OCI-LY3 (cell line): ENCODE measurements around the gene NPHP1.

Experiments used
- H2AFZ ChIP-seq: fragments of 200-600, 300-600 bp; shearing (Covaris generic); 2 replicates; pipeline ENCODE4 v1.6.0; 2014; ENCODE audit warnings: antibody characterized with exemption, low read depth, low read length
- H3K27ac ChIP-seq: fragments of 200-600, 300-600 bp; sonication (generic); 2 replicates; pipeline ENCODE4 v1.5.1; 2014; ENCODE audit warnings: mild to moderate bottlenecking, low read length, moderate library complexity, mixed read lengths
- H3K27me3 ChIP-seq: fragments of 200-600, 300-600 bp; sonication (generic); 2 replicates; pipeline ENCODE4 v1.6.1; 2014; ENCODE audit warnings: low read depth, low read length, mixed read lengths
- H3K36me3 ChIP-seq: fragments of 200-600, 300-600 bp; sonication (generic); replicated peaks from 2 replicates; pipeline ENCODE3; 2014; ENCODE audit warnings: low read depth, low read length, mixed read lengths
- H3K4me1 ChIP-seq: fragments of 300-600, 200-600 bp; sonication (generic); 2 replicates; pipeline ENCODE4 v1.6.1; 2014; ENCODE audit warnings: low read length, mixed read lengths
- H3K4me2 ChIP-seq: fragments of 200-600, 300-600 bp; sonication (generic); 2 replicates; pipeline ENCODE4 v1.6.1; 2014; ENCODE audit warnings: low read length, mixed read lengths
- H3K4me3 ChIP-seq: fragments of 300-600, 200-600 bp; sonication (generic); 2 replicates; pipeline ENCODE4 v1.5.1; 2014; ENCODE audit warnings: antibody characterized with exemption, mild to moderate bottlenecking, low read length, moderate library complexity
- H3K79me2 ChIP-seq: fragments of 300-600, 200-600 bp; shearing (Covaris generic); 2 replicates; pipeline ENCODE4 v1.6.1; 2014; ENCODE audit warnings: mild to moderate bottlenecking, low read length, mixed read lengths
- H3K9ac ChIP-seq: fragments of 300-600, 200-600 bp; shearing (Covaris generic); 2 replicates; pipeline ENCODE4 v1.6.0; 2014; ENCODE audit warnings: mild to moderate bottlenecking, low read length, moderate library complexity
- H3K9me3 ChIP-seq: fragments of 200-600, 300-600 bp; shearing (Covaris generic); 2 replicates; pipeline ENCODE4 v1.6.1; 2014; ENCODE audit warnings: low read length, mixed read lengths; ENCODE audit not compliant: insufficient read depth
- H4K20me1 ChIP-seq: fragments of 200-600, 300-600 bp; sonication (generic); 2 replicates; pipeline ENCODE4 v1.6.1; 2016; ENCODE audit warnings: low read length, mixed read lengths; ENCODE audit not compliant: insufficient read depth
- EZH2phosphoT487 ChIP-seq: fragments of 200-600 bp; shearing (Covaris generic); IDR thresholded peaks from 2 replicates; pipeline ENCODE4 v1.6.1; 2018; ENCODE audit warnings: antibody characterized with exemption, mixed run types, low read depth
- TF ChIP-seq, protein P1 (sequence below): fragments of 200-600, 300-600 bp; sonication (generic); IDR thresholded peaks from 2 replicates; pipeline ENCODE4 v1.5.1; 2014; ENCODE audit warnings: antibody characterized with exemption, low read length, low read depth

Gene NPHP1

DNA sequence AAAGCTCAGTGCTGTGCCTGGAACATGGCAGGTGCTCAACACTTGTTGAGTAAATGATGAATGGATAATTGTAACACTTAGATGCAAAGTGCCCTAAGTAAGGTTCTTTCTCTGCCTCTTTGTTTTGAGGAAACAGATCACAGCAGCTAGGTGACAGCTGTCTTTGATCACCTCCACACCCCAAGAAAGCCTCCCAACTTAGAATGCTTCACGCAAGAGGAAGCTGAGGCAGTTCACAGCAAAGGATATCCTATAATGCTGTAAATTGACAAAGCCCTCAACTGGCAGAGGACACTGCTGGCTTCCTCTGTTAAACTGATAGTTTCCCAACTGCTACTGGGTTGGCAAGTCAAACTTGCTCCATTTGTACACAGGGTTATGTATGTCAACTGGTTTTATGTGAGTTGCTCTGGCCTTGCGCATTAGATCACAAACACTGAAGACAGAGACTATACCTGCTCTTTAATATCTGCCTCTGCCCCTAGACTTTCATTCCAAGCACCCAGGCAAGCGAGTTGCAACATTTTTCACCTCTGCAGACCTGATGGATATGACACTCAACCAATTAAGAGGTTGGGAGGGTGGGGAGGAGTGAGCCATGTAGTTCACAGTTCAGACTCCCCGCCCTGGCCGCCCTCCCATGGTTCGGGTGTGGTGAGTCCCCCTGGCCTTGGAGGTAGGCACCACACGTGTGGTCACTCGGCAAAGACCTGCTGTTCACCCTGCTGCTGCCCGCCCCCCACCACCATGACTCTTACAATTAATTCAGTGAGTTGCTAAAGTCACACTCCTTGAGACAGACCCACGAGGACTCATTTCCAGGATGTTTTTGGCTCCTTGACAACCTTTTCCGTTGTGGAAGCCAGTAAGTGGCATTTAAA is 84.4 kb downstream of the NPHP1 start:
- H3K27ac ChIP-seq: no peak overlapping the region
- no peaks in the 10 kb centered on the region for H3K4me1 ChIP-seq
- no peak overlapping the region for H3K9ac ChIP-seq
- no peaks in the 10 kb centered on the region for H3K9me3 ChIP-seq
- H3K79me2 ChIP-seq: no peaks in the 10 kb centered on the region
- H3K4me3 ChIP-seq: no peak overlapping the region
- H3K4me2 ChIP-seq: no peak overlapping the region
- H4K20me1 ChIP-seq: no peaks in the 10 kb centered on the region
- TF ChIP-seq, protein P1, sequence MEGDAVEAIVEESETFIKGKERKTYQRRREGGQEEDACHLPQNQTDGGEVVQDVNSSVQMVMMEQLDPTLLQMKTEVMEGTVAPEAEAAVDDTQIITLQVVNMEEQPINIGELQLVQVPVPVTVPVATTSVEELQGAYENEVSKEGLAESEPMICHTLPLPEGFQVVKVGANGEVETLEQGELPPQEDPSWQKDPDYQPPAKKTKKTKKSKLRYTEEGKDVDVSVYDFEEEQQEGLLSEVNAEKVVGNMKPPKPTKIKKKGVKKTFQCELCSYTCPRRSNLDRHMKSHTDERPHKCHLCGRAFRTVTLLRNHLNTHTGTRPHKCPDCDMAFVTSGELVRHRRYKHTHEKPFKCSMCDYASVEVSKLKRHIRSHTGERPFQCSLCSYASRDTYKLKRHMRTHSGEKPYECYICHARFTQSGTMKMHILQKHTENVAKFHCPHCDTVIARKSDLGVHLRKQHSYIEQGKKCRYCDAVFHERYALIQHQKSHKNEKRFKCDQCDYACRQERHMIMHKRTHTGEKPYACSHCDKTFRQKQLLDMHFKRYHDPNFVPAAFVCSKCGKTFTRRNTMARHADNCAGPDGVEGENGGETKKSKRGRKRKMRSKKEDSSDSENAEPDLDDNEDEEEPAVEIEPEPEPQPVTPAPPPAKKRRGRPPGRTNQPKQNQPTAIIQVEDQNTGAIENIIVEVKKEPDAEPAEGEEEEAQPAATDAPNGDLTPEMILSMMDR: no peak
- TF ChIP-seq EZH2phosphoT487: no peak
- H2AFZ ChIP-seq: no peak overlapping the region
- H3K27me3 ChIP-seq: peaks cover 4% of the 10 kb centered on the region; the same call in 1 of the 2 replicates
- no peaks in the 10 kb centered on the region for H3K36me3 ChIP-seq

DNA sequence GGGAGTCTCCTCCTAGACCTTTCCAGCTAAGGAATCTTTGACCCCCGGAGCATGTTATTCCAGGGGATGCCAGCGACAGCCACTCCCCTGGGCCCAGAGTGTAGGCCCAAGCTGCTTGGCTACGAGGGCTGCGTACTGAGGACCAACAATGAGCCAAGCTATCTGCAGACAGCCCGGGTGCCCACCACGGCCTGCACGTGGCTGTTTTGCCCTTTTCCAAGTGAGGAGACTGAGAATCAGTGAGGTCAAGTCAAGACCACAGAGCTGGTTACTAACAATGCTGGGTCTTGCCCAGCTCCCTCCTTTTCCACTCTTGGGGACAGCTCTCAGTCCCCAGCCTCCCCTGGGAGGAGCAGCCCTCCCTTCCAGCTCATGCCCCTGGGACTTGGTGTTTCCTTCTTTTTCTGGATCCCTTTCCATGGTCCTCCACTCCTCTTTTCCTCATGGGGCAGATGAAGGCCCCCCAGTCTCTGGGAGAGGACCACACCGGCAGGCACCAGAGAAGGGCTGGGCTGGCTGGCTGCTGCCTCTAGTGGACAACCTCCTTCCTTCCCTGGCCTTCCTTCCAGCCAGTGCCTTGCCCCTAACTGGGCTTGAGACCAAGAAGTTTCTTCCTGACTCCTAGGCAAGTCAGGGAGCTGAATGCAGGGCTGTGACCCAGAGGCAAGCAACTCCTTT is 88.6 kb downstream of the NPHP1 start:
- no peak overlapping the region for H3K4me2 ChIP-seq
- TF ChIP-seq, protein P1: no peak
- no peak for TF ChIP-seq EZH2phosphoT487
- H3K9me3 ChIP-seq: no peaks in the 10 kb centered on the region
- H3K27ac ChIP-seq: no peak overlapping the region
- H3K79me2 ChIP-seq: no peaks in the 10 kb centered on the region
- H3K9ac ChIP-seq: no peak overlapping the region
- H3K27me3 ChIP-seq: peaks cover 4% of the 10 kb centered on the region; the same call in 1 of the 2 replicates
- no peaks in the 10 kb centered on the region for H3K4me1 ChIP-seq
- no peaks in the 10 kb centered on the region for H3K36me3 ChIP-seq
- H4K20me1 ChIP-seq: no peaks in the 10 kb centered on the region
- H2AFZ ChIP-seq: no peak overlapping the region
- no peak overlapping the region for H3K4me3 ChIP-seq

DNA sequence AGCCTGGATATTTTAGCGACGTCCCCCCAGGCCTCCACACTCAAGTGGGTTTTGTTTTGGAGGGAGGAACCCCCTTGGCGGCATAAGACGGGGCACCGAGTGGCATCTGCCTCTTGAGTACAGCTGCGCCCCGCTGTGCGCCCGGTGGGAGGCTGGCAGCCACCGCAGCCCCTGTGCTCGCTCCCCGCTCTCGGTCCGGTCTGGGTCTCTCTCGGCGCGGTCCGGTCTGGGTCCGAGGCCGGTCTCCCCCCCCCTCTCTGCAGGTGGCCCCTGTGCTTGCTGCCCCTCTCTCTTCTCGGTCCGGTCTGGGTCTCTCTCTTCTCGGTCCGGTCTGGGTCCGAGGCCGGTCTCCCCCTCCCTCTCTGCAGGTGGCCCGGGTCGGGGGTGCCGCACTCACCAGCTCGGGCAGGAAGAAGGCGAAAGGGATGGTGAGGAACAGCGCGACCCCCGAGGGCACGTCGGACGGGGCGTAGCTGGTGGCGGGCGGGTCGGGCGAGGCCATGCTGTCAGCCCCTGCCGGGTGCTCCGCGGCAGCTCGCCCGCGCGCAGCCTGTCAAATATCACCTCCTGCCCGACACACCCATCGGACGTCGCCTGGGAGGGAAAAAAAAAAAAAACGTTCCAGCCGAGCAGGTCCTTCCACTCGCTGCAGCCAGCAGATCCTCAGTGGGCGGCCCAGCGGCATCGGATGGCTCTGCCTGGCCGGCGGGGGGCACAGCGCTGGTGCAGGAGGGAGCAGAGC is 89.4 kb downstream of the NPHP1 start, which contains the start of gene MALL:
Gene MALL, minus strand, starts transcription at position 532 of the 742 bp plus-strand sequence. Its CDS starts 30 bp downstream, at position 502.
- H2AFZ ChIP-seq: no peak within 1 kb of the TSS
- H3K4me1 ChIP-seq: no peaks in the 10 kb centered on the region

More for the DNA sequence above, 89.4 kb downstream of the NPHP1 start, which contains the start of gene MALL:
- H3K4me2 ChIP-seq: no peak within 1 kb of the TSS
- TF ChIP-seq, protein P1: no peak
- no peak for TF ChIP-seq EZH2phosphoT487
- H3K79me2 ChIP-seq: no peaks in the 10 kb centered on the region
- H3K4me3 ChIP-seq: no peak within 1 kb of the TSS
- H3K27me3 ChIP-seq: peaks cover 4% of the 10 kb centered on the region; the same call in 1 of the 2 replicates
- no peaks in the 10 kb centered on the region for H3K9me3 ChIP-seq
- no peaks in the 10 kb centered on the region for H3K36me3 ChIP-seq
- no peak within 1 kb of the TSS for H3K27ac ChIP-seq
- H3K9ac ChIP-seq: no peak within 1 kb of the TSS
- no peaks in the 10 kb centered on the region for H4K20me1 ChIP-seq
